ENCODE measurements around the gene IMP4.

DNA sequence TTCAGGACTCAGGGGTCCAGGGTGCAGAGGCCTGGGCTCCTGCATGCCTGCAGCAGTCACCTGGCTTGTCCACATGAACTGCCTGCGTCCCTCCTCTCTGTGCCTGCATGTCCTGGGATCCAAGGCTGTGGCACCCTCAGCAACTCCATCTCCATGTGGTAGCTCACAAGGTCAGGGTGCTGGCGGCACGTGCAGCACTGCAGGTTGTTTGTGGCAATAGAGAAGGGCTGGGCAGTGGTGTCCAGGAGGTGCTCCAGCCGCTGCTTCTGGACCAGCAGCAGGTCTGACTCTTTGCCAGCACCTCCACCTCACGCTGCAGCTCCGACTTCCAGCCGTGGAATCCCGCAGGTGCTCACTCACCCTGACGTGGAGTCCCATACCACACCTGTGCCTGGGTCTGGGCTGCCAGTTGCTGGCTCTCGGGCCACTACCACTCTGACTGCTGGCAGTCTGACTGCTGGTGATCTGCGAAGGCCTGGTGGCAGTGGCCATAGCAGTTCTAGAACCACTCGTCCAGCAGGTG lies 28.8 kb upstream of the IMP4 start:
- TF ChIP-seq SIN3A (IDR thresholded peaks at IDR 0.05; ENCODE audit: low read depth) (no peak), POLR2AphosphoS5 (IDR thresholded peaks at IDR 0.05; ENCODE audit: low read depth, low read length) (no peak), POLR2A (IDR thresholded peaks at IDR 0.05; ENCODE audit: borderline replicate concordance, extremely low read depth, insufficient read depth, insufficient read length) (no peak), ELF1 (IDR thresholded peaks at IDR 0.05; ENCODE audit: borderline replicate concordance, low read depth) (no peak), EZH2 (IDR thresholded peaks at IDR 0.05) (no peak), EZH2phosphoT487 (IDR thresholded peaks at IDR 0.05; ENCODE audit: borderline replicate concordance) (no peak), CEBPB (IDR thresholded peaks at IDR 0.05; ENCODE audit: low read depth) (no peak), YY1 (IDR thresholded peaks at IDR 0.05; ENCODE audit: extremely low read depth, insufficient replicate concordance, low read depth, low read length) (no peak), JUND (IDR thresholded peaks at IDR 0.05) (no peak), ZFX (IDR thresholded peaks at IDR 0.05) (no peak), SP1 (IDR thresholded peaks at IDR 0.05; ENCODE audit: low read depth) (no peak)
- TF ChIP-seq, protein P1, sequence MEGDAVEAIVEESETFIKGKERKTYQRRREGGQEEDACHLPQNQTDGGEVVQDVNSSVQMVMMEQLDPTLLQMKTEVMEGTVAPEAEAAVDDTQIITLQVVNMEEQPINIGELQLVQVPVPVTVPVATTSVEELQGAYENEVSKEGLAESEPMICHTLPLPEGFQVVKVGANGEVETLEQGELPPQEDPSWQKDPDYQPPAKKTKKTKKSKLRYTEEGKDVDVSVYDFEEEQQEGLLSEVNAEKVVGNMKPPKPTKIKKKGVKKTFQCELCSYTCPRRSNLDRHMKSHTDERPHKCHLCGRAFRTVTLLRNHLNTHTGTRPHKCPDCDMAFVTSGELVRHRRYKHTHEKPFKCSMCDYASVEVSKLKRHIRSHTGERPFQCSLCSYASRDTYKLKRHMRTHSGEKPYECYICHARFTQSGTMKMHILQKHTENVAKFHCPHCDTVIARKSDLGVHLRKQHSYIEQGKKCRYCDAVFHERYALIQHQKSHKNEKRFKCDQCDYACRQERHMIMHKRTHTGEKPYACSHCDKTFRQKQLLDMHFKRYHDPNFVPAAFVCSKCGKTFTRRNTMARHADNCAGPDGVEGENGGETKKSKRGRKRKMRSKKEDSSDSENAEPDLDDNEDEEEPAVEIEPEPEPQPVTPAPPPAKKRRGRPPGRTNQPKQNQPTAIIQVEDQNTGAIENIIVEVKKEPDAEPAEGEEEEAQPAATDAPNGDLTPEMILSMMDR (IDR thresholded peaks at IDR 0.05 in 2 of 3, conservative IDR thresholded peaks at IDR 0.05 in 1 of 3; ENCODE audit: borderline replicate concordance in 1 of 3, insufficient read depth in 1 of 3, low read depth in 2 of 3, low read length in 2 of 3) = no peak
- TF ChIP-seq, protein P2, sequence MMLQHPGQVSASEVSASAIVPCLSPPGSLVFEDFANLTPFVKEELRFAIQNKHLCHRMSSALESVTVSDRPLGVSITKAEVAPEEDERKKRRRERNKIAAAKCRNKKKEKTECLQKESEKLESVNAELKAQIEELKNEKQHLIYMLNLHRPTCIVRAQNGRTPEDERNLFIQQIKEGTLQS (IDR thresholded peaks at IDR 0.05) = no peak
- TF ChIP-seq, protein P3, sequence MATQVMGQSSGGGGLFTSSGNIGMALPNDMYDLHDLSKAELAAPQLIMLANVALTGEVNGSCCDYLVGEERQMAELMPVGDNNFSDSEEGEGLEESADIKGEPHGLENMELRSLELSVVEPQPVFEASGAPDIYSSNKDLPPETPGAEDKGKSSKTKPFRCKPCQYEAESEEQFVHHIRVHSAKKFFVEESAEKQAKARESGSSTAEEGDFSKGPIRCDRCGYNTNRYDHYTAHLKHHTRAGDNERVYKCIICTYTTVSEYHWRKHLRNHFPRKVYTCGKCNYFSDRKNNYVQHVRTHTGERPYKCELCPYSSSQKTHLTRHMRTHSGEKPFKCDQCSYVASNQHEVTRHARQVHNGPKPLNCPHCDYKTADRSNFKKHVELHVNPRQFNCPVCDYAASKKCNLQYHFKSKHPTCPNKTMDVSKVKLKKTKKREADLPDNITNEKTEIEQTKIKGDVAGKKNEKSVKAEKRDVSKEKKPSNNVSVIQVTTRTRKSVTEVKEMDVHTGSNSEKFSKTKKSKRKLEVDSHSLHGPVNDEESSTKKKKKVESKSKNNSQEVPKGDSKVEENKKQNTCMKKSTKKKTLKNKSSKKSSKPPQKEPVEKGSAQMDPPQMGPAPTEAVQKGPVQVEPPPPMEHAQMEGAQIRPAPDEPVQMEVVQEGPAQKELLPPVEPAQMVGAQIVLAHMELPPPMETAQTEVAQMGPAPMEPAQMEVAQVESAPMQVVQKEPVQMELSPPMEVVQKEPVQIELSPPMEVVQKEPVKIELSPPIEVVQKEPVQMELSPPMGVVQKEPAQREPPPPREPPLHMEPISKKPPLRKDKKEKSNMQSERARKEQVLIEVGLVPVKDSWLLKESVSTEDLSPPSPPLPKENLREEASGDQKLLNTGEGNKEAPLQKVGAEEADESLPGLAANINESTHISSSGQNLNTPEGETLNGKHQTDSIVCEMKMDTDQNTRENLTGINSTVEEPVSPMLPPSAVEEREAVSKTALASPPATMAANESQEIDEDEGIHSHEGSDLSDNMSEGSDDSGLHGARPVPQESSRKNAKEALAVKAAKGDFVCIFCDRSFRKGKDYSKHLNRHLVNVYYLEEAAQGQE (IDR thresholded peaks at IDR 0.05; ENCODE audit: low read depth) = no peak

Measured in HCT116 (cell line).